Hepatocyte (in vitro differentiated cells): ENCODE data around the gene IMMP2L.

ENCODE experiments used
- EZH2 ChIP-seq: fragments of 200-600 bp; sonication (generic); IDR thresholded peaks from 2 replicates; pipeline ENCODE4 v1.6.1; 2016; ENCODE audit warnings: antibody characterized with exemption, mild to moderate bottlenecking, borderline replicate concordance
- EZH2phosphoT487 ChIP-seq: fragments of 200-600 bp; sonication (generic); IDR thresholded peaks from one replicate; pipeline ENCODE4 v1.6.1; 2018; ENCODE audit warnings: antibody characterized with exemption, mild to moderate bottlenecking, low read depth, moderate library complexity; ENCODE audit not compliant: unreplicated experiment, severe bottlenecking
- TF ChIP-seq, protein P1 (sequence below): fragments of 200-600 bp; sonication (generic); IDR thresholded peaks from 2 replicates; pipeline ENCODE4 v1.5.1; 2016; ENCODE audit warnings: antibody characterized with exemption, mild to moderate bottlenecking; ENCODE audit not compliant: poor library complexity

DNA sequence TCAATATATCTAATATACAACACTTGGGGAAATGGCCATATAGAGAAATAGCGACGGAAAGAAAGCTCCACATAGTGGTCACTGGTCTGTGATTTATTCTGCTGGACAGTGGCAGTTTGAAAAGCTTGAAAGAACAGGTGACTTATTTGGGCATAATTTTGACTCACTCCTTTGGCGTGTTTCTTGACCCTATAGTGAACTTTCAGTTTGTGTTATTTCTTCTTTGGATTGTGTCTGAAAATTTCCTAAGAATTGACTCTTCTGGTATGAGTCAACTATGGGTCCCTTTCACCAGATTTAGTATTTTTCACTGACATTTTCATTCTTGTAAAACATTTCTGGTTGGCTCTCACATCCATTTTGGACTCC, 25.8 kb upstream of the IMMP2L start:
- TF ChIP-seq, protein P1, sequence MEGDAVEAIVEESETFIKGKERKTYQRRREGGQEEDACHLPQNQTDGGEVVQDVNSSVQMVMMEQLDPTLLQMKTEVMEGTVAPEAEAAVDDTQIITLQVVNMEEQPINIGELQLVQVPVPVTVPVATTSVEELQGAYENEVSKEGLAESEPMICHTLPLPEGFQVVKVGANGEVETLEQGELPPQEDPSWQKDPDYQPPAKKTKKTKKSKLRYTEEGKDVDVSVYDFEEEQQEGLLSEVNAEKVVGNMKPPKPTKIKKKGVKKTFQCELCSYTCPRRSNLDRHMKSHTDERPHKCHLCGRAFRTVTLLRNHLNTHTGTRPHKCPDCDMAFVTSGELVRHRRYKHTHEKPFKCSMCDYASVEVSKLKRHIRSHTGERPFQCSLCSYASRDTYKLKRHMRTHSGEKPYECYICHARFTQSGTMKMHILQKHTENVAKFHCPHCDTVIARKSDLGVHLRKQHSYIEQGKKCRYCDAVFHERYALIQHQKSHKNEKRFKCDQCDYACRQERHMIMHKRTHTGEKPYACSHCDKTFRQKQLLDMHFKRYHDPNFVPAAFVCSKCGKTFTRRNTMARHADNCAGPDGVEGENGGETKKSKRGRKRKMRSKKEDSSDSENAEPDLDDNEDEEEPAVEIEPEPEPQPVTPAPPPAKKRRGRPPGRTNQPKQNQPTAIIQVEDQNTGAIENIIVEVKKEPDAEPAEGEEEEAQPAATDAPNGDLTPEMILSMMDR, result no peak
- TF ChIP-seq EZH2phosphoT487 (no peak), EZH2 (no peak)
